Neuronal stem cell (in vitro differentiated cells): ENCODE results near the gene TIMM21.

ENCODE experiments used
- DNase-seq: peaks from one replicate; pipeline ENCODE4 v3.0.0-alpha.2; 2013; ENCODE audit warnings: low spot score
- H2AFZ ChIP-seq: one replicate; pipeline ENCODE4 v1.6.1; 2013; ENCODE audit warnings: mild to moderate bottlenecking, low read length, inconsistent platforms
- H2AK5ac ChIP-seq: 2 replicates; pipeline ENCODE4 v1.6.1; 2013; ENCODE audit warnings: low read depth, mild to moderate bottlenecking, inconsistent platforms, low read length, moderate library complexity, mixed read lengths
- H2BK120ac ChIP-seq: 2 replicates; pipeline ENCODE4 v1.6.1; 2013; ENCODE audit warnings: low read depth, mild to moderate bottlenecking, inconsistent platforms, low read length, moderate library complexity, mixed read lengths
- H2BK12ac ChIP-seq: one replicate; pipeline ENCODE4 v1.6.1; 2013; ENCODE audit warnings: low read length, inconsistent platforms
- H2BK15ac ChIP-seq: 2 replicates; pipeline ENCODE4 v1.6.1; 2013; ENCODE audit warnings: mild to moderate bottlenecking, low read length, inconsistent platforms, mixed read lengths
- H2BK5ac ChIP-seq: one replicate; pipeline ENCODE4 v1.6.1; 2013; ENCODE audit warnings: inconsistent platforms, mild to moderate bottlenecking, low read length, moderate library complexity
- H3K14ac ChIP-seq: one replicate; pipeline ENCODE4 v1.6.1; 2013; ENCODE audit warnings: low read length, inconsistent platforms
- H3K18ac ChIP-seq: 2 replicates; pipeline ENCODE4 v1.6.1; 2013; ENCODE audit warnings: low read length, inconsistent platforms
- H3K23ac ChIP-seq: 2 replicates; pipeline ENCODE4 v1.6.1; 2013; ENCODE audit warnings: low read depth, mild to moderate bottlenecking, mixed read lengths, low read length, inconsistent platforms; ENCODE audit not compliant: poor library complexity
- H3K27ac ChIP-seq: replicated peaks from 3 replicates; pipeline ENCODE4 v1.5.1; 2013; ENCODE audit warnings: low read length, inconsistent platforms
- H3K27me3 ChIP-seq, 3 experiments: 2 replicates each; pipeline ENCODE4 v1.6.1; 2013; ENCODE audit warnings: low read length in 3 of 3, mild to moderate bottlenecking in 2 of 3, inconsistent platforms in 1 of 3, low read depth in 1 of 3, mixed read lengths in 1 of 3, moderate library complexity in 1 of 3; ENCODE audit not compliant: control insufficient read depth in 3 of 3, insufficient read depth in 3 of 3
- H3K36me3 ChIP-seq, 2 donors: replicated peaks in 1 of 2; 2 replicates each; pipeline ENCODE4 v1.6.1; 2013; ENCODE audit warnings: low read length in 2 of 2; ENCODE audit not compliant: control insufficient read depth in 2 of 2, insufficient read depth in 2 of 2
- H3K4ac ChIP-seq: 2 replicates; pipeline ENCODE4 v1.6.1; 2013; ENCODE audit warnings: inconsistent platforms, mild to moderate bottlenecking, low read length, moderate library complexity
- H3K4me1 ChIP-seq, 2 donors: 1 replicate in 1 of 2; 2 replicates in 1 of 2; pipeline ENCODE4 v1.6.1; 2013; ENCODE audit warnings: low read length in 2 of 2, low read depth in 1 of 2; ENCODE audit not compliant: control insufficient read depth in 2 of 2, insufficient read depth in 1 of 2
- H3K4me2 ChIP-seq: one replicate; pipeline ENCODE4 v1.6.1; 2013; ENCODE audit warnings: mild to moderate bottlenecking, low read length, inconsistent platforms; ENCODE audit not compliant: insufficient read depth, poor library complexity, severe bottlenecking
- H3K4me3 ChIP-seq, 2 donors: 2 replicates each; pipeline ENCODE4 v1.5.1; 2013; ENCODE audit warnings: low read length in 2 of 2, mild to moderate bottlenecking in 2 of 2, inconsistent platforms in 1 of 2, moderate library complexity in 1 of 2
- H3K79me1 ChIP-seq: one replicate; pipeline ENCODE4 v1.6.1; 2013; ENCODE audit warnings: low read depth, mild to moderate bottlenecking, inconsistent platforms, low read length, moderate library complexity
- H3K9ac ChIP-seq: one replicate; pipeline ENCODE4 v1.6.1; 2013; ENCODE audit warnings: mild to moderate bottlenecking, low read depth, low read length, inconsistent platforms; ENCODE audit not compliant: poor library complexity
- H3K9me3 ChIP-seq, 2 donors: replicated peaks in 1 of 2; 2 replicates each; pipeline versions ENCODE3 to v1.6.1; 2013; ENCODE audit warnings: low read length in 2 of 2, mild to moderate bottlenecking in 2 of 2, inconsistent platforms in 1 of 2, low read depth in 1 of 2, mixed read lengths in 1 of 2, moderate library complexity in 1 of 2; ENCODE audit not compliant: control insufficient read depth in 2 of 2, insufficient read depth in 1 of 2
- H4K8ac ChIP-seq: one replicate; pipeline ENCODE4 v1.6.1; 2013; ENCODE audit warnings: low read depth, mild to moderate bottlenecking, inconsistent platforms, low read length, moderate library complexity
- H4K91ac ChIP-seq: one replicate; pipeline ENCODE4 v1.6.1; 2013; ENCODE audit warnings: low read length, low read depth, mild to moderate bottlenecking, inconsistent platforms; ENCODE audit not compliant: poor library complexity
- WGBS, 2 donors: extraction: QIAGEN DNeasy Blood & Tissue Kit; methylation state at CpG; one replicate each; pipeline ENCODE4 v1.1.7; 2013; ENCODE audit warnings: missing lambda C conversion rate in 2 of 2, mixed read lengths in 1 of 2; ENCODE audit not compliant: insufficient read length in 2 of 2, insufficient replicate concordance in 1 of 2; ENCODE audit errors: extremely low coverage in 2 of 2; 5-methylcytosine and 5-hydroxymethylcytosine counted together

The TIMM21 gene

GRCh38 chr18:74171910-74172606 is 23.7 kb downstream of the TIMM21 start:
- Histone ChIP-seq H3K4me2 (no peak overlapping the region), H4K8ac (no peak overlapping the region), H3K14ac (no peak overlapping the region), H3K27me3 (peaks cover 0 to 12% (median 0%) of the 10 kb centered on the region in 3 experiments), H3K23ac (no peak overlapping the region), H4K91ac (no peak overlapping the region), H3K4me1 (no peaks in the 10 kb centered on the region), H2BK5ac (no peak overlapping the region), H3K9ac (no peak overlapping the region), H3K9me3 (peaks cover 0 to 1% of the 10 kb centered on the region in 2 donors), H2AFZ (no peak overlapping the region), H2BK12ac (no peak overlapping the region), H3K36me3 (no peaks in the 10 kb centered on the region), H3K27ac (no peak overlapping the region), H3K4ac (no peak overlapping the region), H2BK15ac (no peak overlapping the region), H3K4me3 (no peak overlapping the region), H3K18ac (no peak overlapping the region), H3K79me1 (peaks cover 3% of the 10 kb centered on the region), H2BK120ac (no peak overlapping the region), H2AK5ac (no peak overlapping the region)
- no peak for DNase-seq
- no CpG with 5 or more reads among the region's 12 CpGs for whole genome bisulfite sequencing, 2 donors

GRCh38 chr18:74172697-74173433 is 24.5 kb downstream of the TIMM21 start:
- H3K14ac ChIP-seq, result peak overlapping the region; percentile 65
- whole genome bisulfite sequencing, 2 donors, result no CpG with 5 or more reads among the region's 27 CpGs

GRCh38 chr18:74173434-74173750 is 25.1 kb downstream of the TIMM21 start:
- Histone ChIP-seq H2BK15ac (no peak overlapping the region), H3K79me1 (peaks cover 3% of the 10 kb centered on the region), H3K27me3 (peaks cover 0 to 20% (median 0%) of the 10 kb centered on the region in 3 experiments), H2AK5ac (peak overlapping the region; percentile 48), H3K4ac (no peak overlapping the region), H3K36me3 (no peaks in the 10 kb centered on the region), H4K91ac (no peak overlapping the region), H2BK12ac (peak overlapping the region; percentile 51), H2AFZ (no peak overlapping the region), H2BK5ac (no peak overlapping the region), H3K4me3 (no peak overlapping the region), H2BK120ac (no peak overlapping the region), H3K4me1 (no peaks in the 10 kb centered on the region), H3K23ac (no peak overlapping the region), H3K27ac (no peak overlapping the region), H4K8ac (peak overlapping the region; percentile 9), H3K9ac (no peak overlapping the region), H3K4me2 (no peak overlapping the region), H3K9me3 (peaks cover 0 to 1% of the 10 kb centered on the region in 2 donors), H3K14ac (peak overlapping the region; percentile 65), H3K18ac (no peak overlapping the region)
- DNase-seq, result no peak
- no CpG with 5 or more reads among the region's 11 CpGs for WGBS, 2 donors

More at GRCh38 chr18:74172697-74173433, 24.5 kb downstream of the TIMM21 start:
- no peak overlapping the region for H4K91ac ChIP-seq
- no peak overlapping the region for H3K9ac ChIP-seq
- H3K18ac ChIP-seq, result no peak overlapping the region
- no peak overlapping the region for H2BK120ac ChIP-seq
- H3K23ac ChIP-seq, result no peak overlapping the region
- no peaks in the 10 kb centered on the region for H3K4me1 ChIP-seq
- no peak overlapping the region for H2AFZ ChIP-seq
- DNase-seq, result no peak
- H3K4ac ChIP-seq, result no peak overlapping the region
- H3K9me3 ChIP-seq, result peaks cover 0 to 1% of the 10 kb centered on the region in 2 donors
- peaks cover 3% of the 10 kb centered on the region for H3K79me1 ChIP-seq
- H3K4me2 ChIP-seq, result no peak overlapping the region
- H3K36me3 ChIP-seq, result no peaks in the 10 kb centered on the region
- H3K27me3 ChIP-seq, result peaks cover 0 to 19% (median 0%) of the 10 kb centered on the region in 3 experiments
- H2BK5ac ChIP-seq, result no peak overlapping the region
- no peak overlapping the region for H3K4me3 ChIP-seq
- H2BK15ac ChIP-seq, result peak overlapping the region; percentile 79
- H2BK12ac ChIP-seq, result peak overlapping the region; percentile 51
- peak overlapping the region; percentile 9 for H4K8ac ChIP-seq
- H2AK5ac ChIP-seq, result peak overlapping the region; percentile 48
- H3K27ac ChIP-seq, result no peak overlapping the region

- Histone ChIP-seq H4K8ac (no peak overlapping the region), H2AFZ (no peak overlapping the region), H3K23ac (no peak overlapping the region), H3K79me1 (peaks cover 3% of the 10 kb centered on the region), H3K9me3 (peaks cover 0 to 1% of the 10 kb centered on the region in 2 donors), H3K27ac (no peak overlapping the region), H3K4me3 (no peak overlapping the region), H3K4ac (no peak overlapping the region), H3K36me3 (no peaks in the 10 kb centered on the region), H3K18ac (no peak overlapping the region), H2AK5ac (no peak overlapping the region), H2BK12ac (no peak overlapping the region), H3K4me1 (no peaks in the 10 kb centered on the region), H3K4me2 (no peak overlapping the region), H4K91ac (no peak overlapping the region), H2BK5ac (no peak overlapping the region), H2BK120ac (no peak overlapping the region), H3K27me3 (peaks cover 0 to 36% (median 0%) of the 10 kb centered on the region in 3 experiments), H3K14ac (no peak overlapping the region), H2BK15ac (no peak overlapping the region), H3K9ac (no peak overlapping the region)
- no peak for DNase-seq
- no CpG with 5 or more reads among the region's 6 CpGs for WGBS, 2 donors
These were observed 27.3 kb downstream of the TIMM21 start for GRCh38 chr18:74175658-74176057.
